Measurements from ENCODE around the gene HSP90B1.

HSP90B1 gene

GRCh38 chr12:103978384-103978982 lies 48.3 kb downstream of the HSP90B1 start:
- DNase-seq: no peak

GRCh38 chr12:103986829-103987228 lies 56.6 kb downstream of the HSP90B1 start:
- DNase-seq: no peak

GRCh38 chr12:103994235-103994634 lies 64.0 kb downstream of the HSP90B1 start:
- DNase-seq: no peak

- no peak for DNase-seq
Observed at GRCh38 chr12:103996595-103996994, 66.4 kb downstream of the HSP90B1 start.

GRCh38 chr12:103997286-103997900 lies 67.2 kb downstream of the HSP90B1 start:
- no peak for DNase-seq
